HepG2 (cell line): Measurements from ENCODE around the gene THADA. TPM values are rescaled to one million over a fixed set of nuclear protein-coding genes. Genes with fewer than 3 reads are reported as not detected.

Experiments used
- AGO2 ChIP-seq: fragments of 200-400 bp; formaldehyde crosslinking; optimal IDR thresholded peaks from 2 replicates; pipeline ENCODE3; 2017; ENCODE audit warnings: mild to moderate bottlenecking, low read depth, low read length, moderate library complexity
- ATF4 ChIP-seq, 2 experiments: fragments of 450-650 bp in 1 of 2; sonication (generic) in 1 of 2; formaldehyde crosslinking; IDR thresholded peaks; 2 replicates each; pipeline versions ENCODE4 v1.5.0 to v1.8.0; 2020 to 2022; ENCODE audit warnings: mild to moderate bottlenecking in 1 of 2, missing genetic modification reagents in 1 of 2
- ATM ChIP-seq: fragments of 450-650 bp; IDR thresholded peaks from 2 replicates; pipeline ENCODE4 v1.7.1; 2017; ENCODE audit warnings: mild to moderate bottlenecking, borderline replicate concordance
- CBX1 ChIP-seq: IDR thresholded peaks from one replicate; pipeline ENCODE4 v1.6.1; 2016; ENCODE audit warnings: antibody characterized with exemption, low read depth
- DNMT1 ChIP-seq: sonication (generic); formaldehyde crosslinking; IDR thresholded peaks from 2 replicates; pipeline ENCODE4 v1.5.1; 2020; ENCODE audit warnings: mild to moderate bottlenecking, missing genetic modification reagents
- ELF1 ChIP-seq: sonication (generic); formaldehyde crosslinking; IDR thresholded peaks from 2 replicates; pipeline ENCODE4 v1.4.0; 2020; ENCODE audit warnings: missing genetic modification reagents
- FOXO1 ChIP-seq: sonication (generic); formaldehyde crosslinking; IDR thresholded peaks from 2 replicates; pipeline ENCODE4 v1.4.0; 2020; ENCODE audit warnings: missing genetic modification reagents
- PBX2 ChIP-seq: IDR thresholded peaks from 2 replicates; pipeline ENCODE4 v1.6.1; 2016; ENCODE audit warnings: control low read depth
- REL ChIP-seq: sonication (generic); formaldehyde crosslinking; conservative IDR thresholded peaks from 2 replicates; pipeline ENCODE4 v1.8.0; 2022; ENCODE audit warnings: mild to moderate bottlenecking, missing genetic modification reagents, moderate library complexity
- WIZ ChIP-seq: sonication (generic); formaldehyde crosslinking; IDR thresholded peaks from 2 replicates; pipeline ENCODE4 v1.5.1; 2020; ENCODE audit warnings: mild to moderate bottlenecking, missing genetic modification reagents
- ZNF329 ChIP-seq: sonication (generic); formaldehyde crosslinking; IDR thresholded peaks from 2 replicates; pipeline ENCODE4 v1.9.0; 2021; ENCODE audit warnings: low read depth, mild to moderate bottlenecking, missing genetic modification reagents
- ZNF629 ChIP-seq: sonication (generic); formaldehyde crosslinking; conservative IDR thresholded peaks from 2 replicates; pipeline ENCODE4 v1.5.0; 2020; ENCODE audit warnings: missing genetic modification reagents
- polyA plus RNA-seq, 8 experiments: library from polyadenylated mRNA; depleted of rRNA in 3 of 8; stranded (reverse) in 7 of 8; unstranded in 1 of 8; fragments of >200 nt; fragmentation: Illumina TruSeq in 4 of 8; extraction: Trizol in 4 of 8; gene quantifications; 2 replicates each; pipeline versions ENCODE4 v1.2.1 to v1.2.3, GENCODE V29; 2011 to 2016; ENCODE audit warnings: low read depth in 4 of 8, missing spikeins in 1 of 8, mixed read lengths in 1 of 8; ENCODE audit not compliant: insufficient read depth in 1 of 8
- total RNA-seq, 5 experiments: library from RNA; depleted of rRNA; stranded (reverse); fragments of >200 nt; fragmentation: Illumina TruSeq; extraction: Trizol; gene quantifications; 2 replicates each; pipeline ENCODE4 v1.2.3, GENCODE V29; 2016; ENCODE audit warnings: low read depth in 1 of 5

THADA gene
- total and polyA plus RNA-seq, 2 of the 13 experiments (the other 11 are each of a cell fraction or from before 2014, with no cell fraction given), result 12.7 to 21.7 TPM

- no peak for TF ChIP-seq PBX2 (CRISPR knock-in tag)
- no peak for TF ChIP-seq AGO2
- TF ChIP-seq ZNF629 (CRISPR knock-in tag), result no peak
- peak; percentile 96 for TF ChIP-seq FOXO1 (CRISPR knock-in tag)
- 0 out of 2 replicates have a peak, but pooled peaks have one; percentile 27 for TF ChIP-seq ZNF329 (CRISPR knock-in tag)
- peak; percentile 61 to 99; a peak in 3 of 4 replicates for TF ChIP-seq ATF4 (CRISPR knock-in tag; IDR thresholded peaks at IDR 0.05)
- no peak for TF ChIP-seq REL (CRISPR knock-in tag)
- TF ChIP-seq WIZ, result peak; percentile 40; the same call in 1 of the 2 replicates
- no peak for TF ChIP-seq DNMT1 (CRISPR knock-in tag)
- TF ChIP-seq CBX1, result no peak
- TF ChIP-seq ATM, result no peak
- TF ChIP-seq ELF1 (CRISPR knock-in tag), result 0 out of 2 replicates have a peak, but pooled peaks have one; percentile 16
Measured at GRCh38 chr2:43293744-43294695, 301.8 kb downstream of the THADA start (continued).
